Middle frontal gyrus (tissue), 1 donor: Measurements from ENCODE around the gene RBBP8NL.

Source experiments
- DNase-seq: peaks from one replicate; pipeline ENCODE4 v3.0.0-alpha.2; 2015; ENCODE audit warnings: low spot score; ENCODE audit errors: extremely low spot score

Gene RBBP8NL

GRCh38 chr20:62363920-62364851 is 63.2 kb downstream of the RBBP8NL start:
- DNase-seq = no peak

GRCh38 chr20:62362991-62363919 is 64.1 kb downstream of the RBBP8NL start:
- DNase-seq = no peak

GRCh38 chr20:62362590-62362940 is 64.8 kb downstream of the RBBP8NL start:
- no peak for DNase-seq

- DNase-seq = no peak
Measured at GRCh38 chr20:62361799-62362589, 65.3 kb downstream of the RBBP8NL start.

GRCh38 chr20:62360854-62361798 is 66.2 kb downstream of the RBBP8NL start:
- DNase-seq = no peak
